ENCODE data around the gene THAP7. TPM values are rescaled to one million over a fixed set of nuclear protein-coding genes. Genes with fewer than 3 reads are reported as not detected.

THAP7 gene
- total and polyA plus RNA-seq, 2 donors (not counting 3 experiments of a cell fraction or from before 2014, with no cell fraction given) = 13.5 to 24.4 TPM

- no TSS peak for BruUV-seq (replicated peaks)
- no peak overlapping the region for H3K4me3 ChIP-seq (replicated peaks in 1 of 3; ENCODE audit: insufficient read depth in 1 of 3, low read depth in 1 of 3, low read length in 3 of 3)
- no peak overlapping the region for H3K4me2 ChIP-seq (ENCODE audit: insufficient read depth, low read length)
- no peaks in the 10 kb centered on the region for H3K9me3 ChIP-seq (replicated peaks; ENCODE audit: control insufficient read depth, insufficient read depth, low read length)
- dilution Hi-C loops (cut with MboI; ENCODE audit: extremely low pct_ligation_motif_present, low sequenced_read_pairs) (no loop called here), intact Hi-C loops (cut with micrococcal nuclease) (no loop called here)
- TF ChIP-seq JUN (IDR thresholded peaks at IDR 0.05; ENCODE audit: borderline replicate concordance, insufficient read depth, insufficient read length, low read depth) = no peak
- no peak for TF ChIP-seq GATA2 (IDR thresholded peaks at IDR 0.05; ENCODE audit: insufficient read depth, insufficient read length, low read depth, low read length)
- TF ChIP-seq CTCF (IDR thresholded peaks at IDR 0.05; ENCODE audit: extremely low read depth in 1 of 2, insufficient read depth in 1 of 2, low read depth in 1 of 2, low read length in 2 of 2) = no peak
- TF ChIP-seq POLR2A (IDR thresholded peaks at IDR 0.05; ENCODE audit: low read depth, low read length) = no peak
- TF ChIP-seq EZH2 (IDR thresholded peaks at IDR 0.05; ENCODE audit: borderline replicate concordance, low read depth, low read length, severe bottlenecking) = no peak
- TF ChIP-seq FOS (IDR thresholded peaks at IDR 0.05; ENCODE audit: borderline replicate concordance, insufficient read depth, low read length) = no peak
- no peak for TF ChIP-seq MAX (IDR thresholded peaks at IDR 0.05; ENCODE audit: insufficient read depth, insufficient read length)
- no peak for TF ChIP-seq POLR2AphosphoS5 (IDR thresholded peaks at IDR 0.05; ENCODE audit: insufficient read depth, low read depth, low read length)
- TF ChIP-seq MYC (IDR thresholded peaks at IDR 0.05; ENCODE audit: low read depth, low read length) = no peak
- CTCF ChIA-PET = no interaction called here
- H4K20me1 ChIP-seq (replicated peaks; ENCODE audit: control insufficient read depth, extremely low read depth, insufficient read depth, low read length) = no peaks in the 10 kb centered on the region
- H3K9ac ChIP-seq (replicated peaks; ENCODE audit: extremely low read depth, insufficient read depth, low read length) = no peak overlapping the region
- H3K9me1 ChIP-seq (replicated peaks; ENCODE audit: control insufficient read depth, extremely low read depth, insufficient read depth, low read length) = no peaks in the 10 kb centered on the region
- POLR2A ChIA-PET = no interaction called here
- H3K4me1 ChIP-seq (ENCODE audit: control insufficient read depth, extremely low read depth, insufficient read depth, low read length) = no peaks in the 10 kb centered on the region
- peaks cover 27 to 29% of the 10 kb centered on the region in 2 experiments for H3K27me3 ChIP-seq (ENCODE audit: control insufficient read depth in 2 of 2, insufficient read depth in 2 of 2, low read length in 2 of 2)
- no peaks in the 10 kb centered on the region for H3K36me3 ChIP-seq (ENCODE audit: control insufficient read depth in 2 of 2, extremely low read depth in 1 of 2, insufficient read depth in 2 of 2, low read length in 2 of 2)
- H3K27ac ChIP-seq (ENCODE audit: insufficient read depth, low read depth, low read length) = no peak overlapping the region
- H2AFZ ChIP-seq (ENCODE audit: low read depth, low read length) = no peak overlapping the region
- no peak for DNase-seq (ENCODE audit: low read depth, low spot score)
- H3K79me2 ChIP-seq (ENCODE audit: control insufficient read depth, insufficient read depth, low read length) = no peaks in the 10 kb centered on the region
- FAIRE-seq = no peak
Measured at GRCh38 chr22:21034989-21035388, 33.1 kb upstream of the THAP7 start.

All from endothelial cell of umbilical vein (primary cell).